NB4 (cell line): ENCODE data around the gene JOSD1.

Source experiments
- DNase-seq: peaks from one replicate; pipeline ENCODE4 v3.0.0; 2010; ENCODE audit warnings: low read depth
- H3K4me3 ChIP-seq: one replicate; pipeline ENCODE4 v1.5.1; 2011; ENCODE audit warnings: mild to moderate bottlenecking, low read depth, low read length, moderate library complexity
- MYC ChIP-seq: IDR thresholded peaks from 2 replicates; pipeline ENCODE4 v1.6.1; 2011; ENCODE audit warnings: low read depth, low read length
- POLR2A ChIP-seq: IDR thresholded peaks from 2 replicates; pipeline ENCODE4 v1.6.1; 2011; ENCODE audit warnings: mild to moderate bottlenecking; ENCODE audit not compliant: insufficient read length; ENCODE audit errors: extremely low read depth
- TF ChIP-seq, protein P1 (sequence below): IDR thresholded peaks from one replicate; pipeline ENCODE4 v1.5.1; 2012; ENCODE audit warnings: low read depth, low read length
- TF ChIP-seq, protein P2 (sequence below): IDR thresholded peaks from 2 replicates; pipeline ENCODE4 v1.6.1; 2011; ENCODE audit warnings: low read depth, low read length

JOSD1 gene

GRCh38 chr22:38710866-38711265 is 10.1 kb upstream of the JOSD1 start:
- DNase-seq: no peak
- H3K4me3 ChIP-seq: no peak overlapping the region
- no peak for TF ChIP-seq POLR2A
- TF ChIP-seq, protein P1, sequence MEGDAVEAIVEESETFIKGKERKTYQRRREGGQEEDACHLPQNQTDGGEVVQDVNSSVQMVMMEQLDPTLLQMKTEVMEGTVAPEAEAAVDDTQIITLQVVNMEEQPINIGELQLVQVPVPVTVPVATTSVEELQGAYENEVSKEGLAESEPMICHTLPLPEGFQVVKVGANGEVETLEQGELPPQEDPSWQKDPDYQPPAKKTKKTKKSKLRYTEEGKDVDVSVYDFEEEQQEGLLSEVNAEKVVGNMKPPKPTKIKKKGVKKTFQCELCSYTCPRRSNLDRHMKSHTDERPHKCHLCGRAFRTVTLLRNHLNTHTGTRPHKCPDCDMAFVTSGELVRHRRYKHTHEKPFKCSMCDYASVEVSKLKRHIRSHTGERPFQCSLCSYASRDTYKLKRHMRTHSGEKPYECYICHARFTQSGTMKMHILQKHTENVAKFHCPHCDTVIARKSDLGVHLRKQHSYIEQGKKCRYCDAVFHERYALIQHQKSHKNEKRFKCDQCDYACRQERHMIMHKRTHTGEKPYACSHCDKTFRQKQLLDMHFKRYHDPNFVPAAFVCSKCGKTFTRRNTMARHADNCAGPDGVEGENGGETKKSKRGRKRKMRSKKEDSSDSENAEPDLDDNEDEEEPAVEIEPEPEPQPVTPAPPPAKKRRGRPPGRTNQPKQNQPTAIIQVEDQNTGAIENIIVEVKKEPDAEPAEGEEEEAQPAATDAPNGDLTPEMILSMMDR: no peak
- TF ChIP-seq, protein P2, sequence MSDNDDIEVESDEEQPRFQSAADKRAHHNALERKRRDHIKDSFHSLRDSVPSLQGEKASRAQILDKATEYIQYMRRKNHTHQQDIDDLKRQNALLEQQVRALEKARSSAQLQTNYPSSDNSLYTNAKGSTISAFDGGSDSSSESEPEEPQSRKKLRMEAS: no peak
- TF ChIP-seq MYC: no peak

- TF ChIP-seq MYC (no peak), POLR2A (no peak)
- TF ChIP-seq, protein P1: no peak
- TF ChIP-seq, protein P2: no peak
- no peak overlapping the region for H3K4me3 ChIP-seq
- no peak for DNase-seq
Measured at GRCh38 chr22:38710351-38710750, 9.6 kb upstream of the JOSD1 start.

DNA sequence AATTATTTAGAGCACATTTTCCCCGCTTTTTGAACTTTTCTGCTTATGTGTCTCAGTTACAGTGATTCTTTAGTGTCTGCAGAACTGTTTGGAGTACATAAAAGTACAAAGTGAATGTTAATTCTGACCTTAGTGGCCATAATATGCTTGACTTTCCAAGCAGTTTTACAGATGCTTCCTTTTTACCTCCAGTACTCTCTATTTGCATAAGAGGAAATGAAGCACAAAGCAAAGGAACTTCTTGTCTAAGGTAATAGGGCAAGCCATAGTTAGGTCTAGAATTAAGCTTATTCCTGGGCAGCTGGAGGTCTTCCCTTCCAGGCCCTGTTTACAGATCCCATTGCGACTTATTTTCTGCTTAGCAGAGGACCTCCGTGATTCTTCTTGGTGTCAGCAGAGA is 8.6 kb upstream of the JOSD1 start:
- no peak overlapping the region for H3K4me3 ChIP-seq
- DNase-seq: no peak
- TF ChIP-seq MYC: no peak

GRCh38 chr22:38707984-38708383 is 7.2 kb upstream of the JOSD1 start:
- peak overlapping the region; percentile 96 for H3K4me3 ChIP-seq
- TF ChIP-seq, protein P1: no peak
- TF ChIP-seq MYC: no peak
- DNase-seq: no peak

DNA sequence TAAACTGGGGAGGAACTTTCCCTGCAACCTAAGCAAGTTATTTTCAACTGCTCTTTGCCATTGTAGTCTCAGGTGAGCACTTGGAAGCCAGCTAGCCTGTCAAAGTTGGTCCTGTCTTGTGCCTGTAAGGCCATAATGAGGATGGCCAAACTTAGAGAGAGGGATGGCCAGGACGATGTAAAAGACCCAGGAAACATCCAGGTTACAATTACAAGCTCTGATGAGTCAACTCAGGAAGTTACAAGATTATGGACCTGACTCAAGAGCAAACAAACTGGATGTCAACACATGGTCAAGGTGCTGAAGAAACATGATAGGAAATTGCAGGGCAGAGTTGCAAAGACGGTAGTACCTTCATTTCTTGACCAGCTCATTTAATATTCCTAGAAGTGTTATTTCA is 6.6 kb upstream of the JOSD1 start:
- TF ChIP-seq, protein P2: no peak
- no peak for TF ChIP-seq MYC
- no peak for TF ChIP-seq POLR2A
- TF ChIP-seq, protein P1: no peak
- H3K4me3 ChIP-seq: peak overlapping the region; percentile 96

DNA sequence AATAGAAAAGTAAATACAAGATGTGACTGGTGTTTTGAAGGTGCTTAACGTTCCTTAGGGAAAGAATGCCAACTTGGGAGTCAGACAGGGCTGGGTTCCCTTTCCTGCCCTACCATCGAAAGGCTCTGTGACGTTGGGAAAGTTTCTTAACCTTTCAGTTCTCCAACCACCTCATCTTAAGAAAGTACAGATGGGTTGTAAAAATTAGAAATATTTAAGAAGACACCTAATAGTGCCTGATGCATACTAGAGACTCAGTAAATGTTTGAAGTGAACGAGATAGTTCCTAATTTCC is 6.1 kb upstream of the JOSD1 start:
- TF ChIP-seq, protein P1: no peak
- TF ChIP-seq, protein P2: no peak
- TF ChIP-seq POLR2A: no peak
- TF ChIP-seq MYC: no peak
- peak overlapping the region; percentile 96 for H3K4me3 ChIP-seq
- no peak for DNase-seq

More for the DNA sequence above, 6.6 kb upstream of the JOSD1 start:
- peak; percentile 52 for DNase-seq
